OCI-LY7 (cell line): Measurements from ENCODE around the gene FOXE3. TPM values are rescaled to one million over a fixed set of nuclear protein-coding genes. Genes with fewer than 3 reads are reported as not detected.

Experiments used
- BruUV-seq: library from RNA; stranded (reverse); fragments of 400-500 nt; replicated peaks from 2 replicates; lab custom pipeline; 2021; lab: Mats Ljungman, UMichigan
- CTCF ChIA-PET: fragments of 300-600 bp; sonication (Branson Sonifier 250); formaldehyde crosslinking; loops from one replicate; lab custom pipeline; 2022; ENCODE audit warnings: antibody characterized with exemption; ENCODE audit not compliant: unreplicated experiment; lab: Charles Lee
- POLR2A ChIA-PET: fragments of 300-600 bp; sonication (Branson Sonifier 250); formaldehyde crosslinking; loops from one replicate; lab custom pipeline; 2022; ENCODE audit warnings: antibody characterized with exemption; lab: Charles Lee
- DNase-seq: peaks from one replicate; pipeline ENCODE4 v3.0.0-alpha.2; 2015; ENCODE audit warnings: low spot score
- H2AFZ ChIP-seq: fragments of 200-600 bp; sonication (generic), shearing (Covaris generic); 2 replicates; pipeline ENCODE4 v1.6.1; 2014; ENCODE audit warnings: mild to moderate bottlenecking, antibody characterized with exemption, low read length, moderate library complexity
- H3K27ac ChIP-seq: fragments of 200-600 bp; sonication (generic); 2 replicates; pipeline ENCODE4 v1.5.1; 2014; ENCODE audit warnings: mixed run types, low read depth, mild to moderate bottlenecking, moderate library complexity, low read length, inconsistent platforms; ENCODE audit not compliant: poor library complexity, severe bottlenecking
- H3K36me3 ChIP-seq: fragments of 200-600 bp; sonication (generic); 2 replicates; pipeline ENCODE4 v1.6.1; 2014; ENCODE audit warnings: mild to moderate bottlenecking, antibody characterized with exemption, low read length, moderate library complexity, mixed read lengths; ENCODE audit not compliant: insufficient read depth
- H3K4me1 ChIP-seq: fragments of 200-600 bp; sonication (generic); 2 replicates; pipeline ENCODE4 v1.5.1; 2014; ENCODE audit warnings: mild to moderate bottlenecking, low read length; ENCODE audit not compliant: insufficient read depth, poor library complexity, severe bottlenecking
- H3K4me2 ChIP-seq: fragments of 200-600 bp; sonication (generic); 2 replicates; pipeline ENCODE4 v1.6.1; 2014; ENCODE audit warnings: mild to moderate bottlenecking, low read length
- H3K4me3 ChIP-seq: fragments of 200-600 bp; sonication (generic); 2 replicates; pipeline ENCODE4 v1.5.1; 2014; ENCODE audit warnings: mild to moderate bottlenecking, low read depth, low read length; ENCODE audit not compliant: poor library complexity, severe bottlenecking
- H3K79me2 ChIP-seq: fragments of 200-600 bp; sonication (generic); 2 replicates; pipeline ENCODE4 v1.6.1; 2016; ENCODE audit warnings: low read depth, mild to moderate bottlenecking, low read length, moderate library complexity, mixed read lengths; ENCODE audit not compliant: insufficient read depth
- H3K9me2 ChIP-seq: fragments of 200-600 bp; sonication (generic); 2 replicates; pipeline ENCODE4 v1.6.1; 2016; ENCODE audit warnings: mild to moderate bottlenecking, low read length, mixed read lengths; ENCODE audit not compliant: insufficient read depth
- H3K9me3 ChIP-seq: fragments of 200-600 bp; sonication (generic); 2 replicates; pipeline ENCODE4 v1.6.1; 2014; ENCODE audit warnings: mild to moderate bottlenecking, mixed run types, low read length, mixed read lengths
- H4K20me1 ChIP-seq: fragments of 200-600 bp; sonication (generic); 2 replicates; pipeline ENCODE4 v1.6.1; 2014; ENCODE audit warnings: mild to moderate bottlenecking, antibody characterized with exemption, low read length, moderate library complexity, mixed read lengths; ENCODE audit not compliant: insufficient read depth
- EZH2phosphoT487 ChIP-seq: fragments of 200-600 bp; sonication (generic); IDR thresholded peaks from 2 replicates; pipeline ENCODE4 v1.6.1; 2018; ENCODE audit warnings: low read depth, borderline replicate concordance, mild to moderate bottlenecking, mixed run types, antibody characterized with exemption, low read length, moderate library complexity, mixed read lengths
- intact Hi-C: fragments of 100-400 bp; cut with micrococcal nuclease; formaldehyde crosslinking; loops from one replicate; pipeline ENCODE4 v1.10.0; 2022; ENCODE audit not compliant: unreplicated experiment
- total RNA-seq, 2 experiments: library from RNA; depleted of rRNA in 1 of 2; stranded (reverse); fragments of >200 nt in 1 of 2; shearing (Covaris generic) in 1 of 2; gene quantifications; 2 replicates each; pipeline ENCODE4 v1.2.3, GENCODE V29; 2014 to 2022
- TF ChIP-seq, protein P1 (sequence below): fragments of 200-600 bp; sonication (generic); conservative IDR thresholded peaks from 2 replicates; pipeline ENCODE4 v1.5.1; 2014; ENCODE audit warnings: mild to moderate bottlenecking, antibody characterized with exemption, low read length, moderate library complexity, mixed read lengths

The FOXE3 gene
- total RNA-seq, 2 experiments from 2014 or later, result not detected

DNA sequence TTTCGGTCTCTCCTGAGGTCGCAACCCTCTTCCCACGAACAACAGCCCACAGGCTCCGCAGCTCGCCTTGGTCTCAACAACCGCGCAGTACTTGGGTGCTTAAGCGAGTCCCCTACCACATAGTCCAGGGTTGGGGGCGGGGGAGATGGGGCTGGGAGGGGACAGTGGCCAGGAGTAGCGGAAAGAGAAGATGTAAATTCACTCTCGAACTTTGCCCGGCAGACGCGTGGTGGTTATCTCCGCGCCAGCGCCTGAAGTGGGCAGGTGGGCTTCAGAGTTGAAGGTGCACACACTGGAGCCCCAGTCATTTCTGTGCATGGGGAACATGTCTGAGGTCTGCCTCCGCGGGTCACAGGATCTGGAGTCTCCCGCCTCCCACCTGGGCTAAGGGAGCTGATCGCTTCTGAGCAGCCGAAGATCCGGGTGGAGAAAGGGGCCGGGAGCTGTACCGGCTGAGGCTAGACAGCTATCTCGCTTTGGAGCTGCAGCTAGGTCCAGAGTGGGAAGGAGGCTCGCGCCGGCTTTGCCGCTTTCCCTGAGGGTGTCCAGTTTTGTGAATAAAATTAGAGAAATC, 17.5 kb downstream of the FOXE3 start:
- H2AFZ ChIP-seq, result no peak overlapping the region
- DNase-seq, result no peak
- H4K20me1 ChIP-seq, result peaks cover 7% of the 10 kb centered on the region; the same call in 1 of the 2 replicates
- ChIA-PET CTCF (no interaction called here), POLR2A (no interaction called here)
- H3K4me2 ChIP-seq, result no peak overlapping the region
- TF ChIP-seq, protein P1, sequence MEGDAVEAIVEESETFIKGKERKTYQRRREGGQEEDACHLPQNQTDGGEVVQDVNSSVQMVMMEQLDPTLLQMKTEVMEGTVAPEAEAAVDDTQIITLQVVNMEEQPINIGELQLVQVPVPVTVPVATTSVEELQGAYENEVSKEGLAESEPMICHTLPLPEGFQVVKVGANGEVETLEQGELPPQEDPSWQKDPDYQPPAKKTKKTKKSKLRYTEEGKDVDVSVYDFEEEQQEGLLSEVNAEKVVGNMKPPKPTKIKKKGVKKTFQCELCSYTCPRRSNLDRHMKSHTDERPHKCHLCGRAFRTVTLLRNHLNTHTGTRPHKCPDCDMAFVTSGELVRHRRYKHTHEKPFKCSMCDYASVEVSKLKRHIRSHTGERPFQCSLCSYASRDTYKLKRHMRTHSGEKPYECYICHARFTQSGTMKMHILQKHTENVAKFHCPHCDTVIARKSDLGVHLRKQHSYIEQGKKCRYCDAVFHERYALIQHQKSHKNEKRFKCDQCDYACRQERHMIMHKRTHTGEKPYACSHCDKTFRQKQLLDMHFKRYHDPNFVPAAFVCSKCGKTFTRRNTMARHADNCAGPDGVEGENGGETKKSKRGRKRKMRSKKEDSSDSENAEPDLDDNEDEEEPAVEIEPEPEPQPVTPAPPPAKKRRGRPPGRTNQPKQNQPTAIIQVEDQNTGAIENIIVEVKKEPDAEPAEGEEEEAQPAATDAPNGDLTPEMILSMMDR, result no peak
- no peak for TF ChIP-seq EZH2phosphoT487
- H3K36me3 ChIP-seq, result peaks cover 40% of the 10 kb centered on the region
- peaks cover 28% of the 10 kb centered on the region for H3K4me1 ChIP-seq
- intact Hi-C loops, result no loop called here
- H3K9me2 ChIP-seq, result no peaks in the 10 kb centered on the region
- no TSS peak for BruUV-seq
- no peak overlapping the region for H3K4me3 ChIP-seq
- H3K79me2 ChIP-seq, result peaks cover 13% of the 10 kb centered on the region; the same call in 1 of the 2 replicates
- no peak overlapping the region for H3K27ac ChIP-seq
- H3K9me3 ChIP-seq, result no peaks in the 10 kb centered on the region

DNA sequence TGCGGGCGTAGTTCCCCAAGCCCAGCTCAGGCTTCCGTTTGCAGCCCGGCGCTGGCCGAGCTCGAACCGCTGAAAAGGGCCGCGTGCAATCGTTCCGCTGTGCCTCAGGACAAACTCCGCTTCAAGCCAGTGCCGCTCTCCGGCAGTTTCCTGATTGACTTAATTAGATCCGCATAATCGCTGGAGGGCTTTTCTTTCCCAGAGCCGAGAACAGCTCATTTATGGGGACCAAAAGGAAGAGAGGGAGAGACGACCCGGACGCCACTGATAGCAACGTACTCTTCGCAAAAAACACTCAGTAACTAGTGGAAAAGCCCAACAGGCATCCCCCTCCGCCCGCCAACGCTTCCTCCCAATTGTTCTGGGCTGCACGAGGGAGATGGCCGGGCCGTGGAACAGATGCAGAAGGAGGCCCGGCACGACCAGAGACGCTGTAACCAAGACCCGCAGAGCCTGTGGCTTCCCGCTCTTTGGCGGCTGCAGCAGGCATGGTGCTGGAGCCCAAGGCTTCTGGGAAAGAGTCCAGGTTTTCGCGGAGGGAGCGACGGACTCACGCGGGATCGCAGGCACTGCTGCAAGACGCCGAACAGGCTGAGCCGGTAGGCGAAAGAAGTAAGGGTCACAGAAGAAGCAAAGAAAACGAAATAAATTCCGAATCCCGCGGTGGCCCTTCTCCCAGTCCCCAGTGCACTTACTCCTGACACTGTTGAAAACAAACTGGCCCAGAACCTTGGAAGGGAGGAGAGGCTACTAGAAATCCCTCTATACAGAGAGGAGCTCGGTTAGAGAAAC, 18.2 kb downstream of the FOXE3 start:
- no TSS peak for BruUV-seq
- Histone ChIP-seq H3K36me3 (peaks cover 40% of the 10 kb centered on the region), H4K20me1 (peaks cover 7% of the 10 kb centered on the region; the same call in 1 of the 2 replicates), H3K79me2 (peaks cover 13% of the 10 kb centered on the region; the same call in 1 of the 2 replicates), H2AFZ (no peak overlapping the region), H3K9me3 (no peaks in the 10 kb centered on the region), H3K4me1 (peaks cover 28% of the 10 kb centered on the region), H3K4me2 (no peak overlapping the region), H3K27ac (no peak overlapping the region), H3K9me2 (no peaks in the 10 kb centered on the region), H3K4me3 (no peak overlapping the region)
- POLR2A ChIA-PET, result no interaction called here
- no peak for TF ChIP-seq EZH2phosphoT487
- TF ChIP-seq, protein P1, result no peak
- intact Hi-C loops, result no loop called here
- CTCF ChIA-PET, result interaction anchor here (0.6 to 1.5 kb wide), 2 partner anchors 48 to 294 kb away, joined by 3 read pairs; no protein-coding TSS in a partner anchor
- no peak for DNase-seq
